HG02763 (cell line): ENCODE results near the gene COL8A1.
"Not testable (repeated sequence)": the region's sequence is repeated elsewhere in the genome, so short reads cannot be mapped to it uniquely, and the experiment has no call there.

Experiments
- ATAC-seq: cut with Tn5 transposase; IDR thresholded peaks from one replicate; pipeline ENCODE4 v1.9.1; 2021; ENCODE audit warnings: mild to moderate bottlenecking, moderate library complexity; ENCODE audit not compliant: unreplicated experiment

COL8A1 gene

GRCh38 chr3:99836681-99837080 lies 198.3 kb downstream of the COL8A1 start:
- no peak for ATAC-seq

GRCh38 chr3:99837715-99838114 lies 199.3 kb downstream of the COL8A1 start:
- ATAC-seq, result no peak

- ATAC-seq, result no peak
Observed at GRCh38 chr3:99838755-99839154, 200.4 kb downstream of the COL8A1 start.

GRCh38 chr3:99839613-99840012 lies 201.2 kb downstream of the COL8A1 start:
- no peak for ATAC-seq

- not testable (repeated sequence) for ATAC-seq
Observed at GRCh38 chr3:99841949-99842348, 203.6 kb downstream of the COL8A1 start.

GRCh38 chr3:99842826-99843589 lies 204.6 kb downstream of the COL8A1 start:
- ATAC-seq, result no peak

GRCh38 chr3:99843590-99844258 lies 205.3 kb downstream of the COL8A1 start:
- ATAC-seq, result no peak

- ATAC-seq, result no peak
Observed at GRCh38 chr3:99845331-99845730, 206.9 kb downstream of the COL8A1 start.

- no peak for ATAC-seq
Observed at GRCh38 chr3:99845999-99846398, 207.6 kb downstream of the COL8A1 start.

- no peak for ATAC-seq
Observed at GRCh38 chr3:99846477-99847160, 208.2 kb downstream of the COL8A1 start.

GRCh38 chr3:99848433-99848832 lies 210.0 kb downstream of the COL8A1 start:
- ATAC-seq, result no peak
